Cardiac muscle cell (in vitro differentiated cells and primary cell): ENCODE measurements around the gene ZNF653. TPM values are rescaled to one million over a fixed set of nuclear protein-coding genes. Genes with fewer than 3 reads are reported as not detected.
A peak's percentile ranks its signal among the peaks of the same experiment; 100 is the strongest.

ENCODE experiments used
- DNase-seq, 2 donors: peaks; one replicate each; pipeline versions ENCODE4 v3.0.0 to v3.0.0-alpha.2; 2010 to 2017; ENCODE audit warnings: low read depth in 1 of 2, low spot score in 1 of 2
- H3K27ac ChIP-seq: fragments of 200-600 bp; sonication (generic); 2 replicates; pipeline ENCODE4 v1.5.1; 2016
- H3K27me3 ChIP-seq: fragments of 200-600 bp; sonication (generic); 2 replicates; pipeline ENCODE4 v1.6.0; 2016; ENCODE audit warnings: control low read depth
- H3K36me3 ChIP-seq: fragments of 200-600 bp; sonication (generic); 2 replicates; pipeline ENCODE4 v1.5.1; 2016; ENCODE audit warnings: control low read depth
- H3K4me1 ChIP-seq: fragments of 200-600 bp; sonication (generic); 2 replicates; pipeline ENCODE4 v1.8.1; 2017; ENCODE audit warnings: low read depth, mild to moderate bottlenecking, mixed run types
- H3K4me3 ChIP-seq: fragments of 200-600 bp; sonication (generic); 2 replicates; pipeline ENCODE4 v1.5.1; 2016; ENCODE audit warnings: mild to moderate bottlenecking
- H3K9me3 ChIP-seq: fragments of 200-600 bp; sonication (generic); 2 replicates; pipeline ENCODE4 v1.5.1; 2017; ENCODE audit warnings: low read depth, mild to moderate bottlenecking, control low read depth
- CTCF ChIP-seq: IDR thresholded peaks from 2 replicates; pipeline ENCODE4 v1.5.1; 2012; ENCODE audit warnings: low read depth, mild to moderate bottlenecking, low read length
- polyA plus RNA-seq: library from polyadenylated mRNA; unstranded; fragments of >200 nt; fragmentation: Nextera tagmentation; extraction: Ambion mirVana; gene quantifications from 2 replicates; pipeline ENCODE4 v1.2.1, GENCODE V29; 2016
- total RNA-seq: library from RNA; depleted of rRNA; stranded (reverse); fragments of >200 nt; gene quantifications from 2 replicates; pipeline ENCODE4 v1.2.3, GENCODE V29; 2016

Gene ZNF653
- total and polyA plus RNA-seq, 2 experiments from 2014 or later = 10.6 to 19.0 TPM

- Histone ChIP-seq H3K36me3 (peaks cover 3% of the 10 kb centered on the region), H3K9me3 (no peaks in the 10 kb centered on the region), H3K4me3 (no peak overlapping the region), H3K27ac (peak overlapping the region; percentile 60), H3K27me3 (no peaks in the 10 kb centered on the region), H3K4me1 (peaks cover 13% of the 10 kb centered on the region)
- no peak for TF ChIP-seq CTCF
- peak in 1 of 2 donors; percentile 11 for DNase-seq
Measured at GRCh38 chr19:11499890-11500420, 5.7 kb downstream of the ZNF653 start.

GRCh38 chr19:11499220-11499726, 6.4 kb downstream of the ZNF653 start:
- Histone ChIP-seq H3K36me3 (peaks cover 3% of the 10 kb centered on the region), H3K27me3 (no peaks in the 10 kb centered on the region), H3K4me3 (no peak overlapping the region), H3K4me1 (peaks cover 10% of the 10 kb centered on the region), H3K9me3 (no peaks in the 10 kb centered on the region), H3K27ac (no peak overlapping the region)
- no peak for DNase-seq
- no peak for TF ChIP-seq CTCF

GRCh38 chr19:11496391-11497163, 9.1 kb downstream of the ZNF653 start:
- peaks cover 9% of the 10 kb centered on the region for H3K4me1 ChIP-seq
- H3K9me3 ChIP-seq = no peaks in the 10 kb centered on the region
- no peak overlapping the region for H3K27ac ChIP-seq
- peaks cover 6% of the 10 kb centered on the region for H3K36me3 ChIP-seq
- TF ChIP-seq CTCF = peak; percentile 74
- H3K4me3 ChIP-seq = no peak overlapping the region
- H3K27me3 ChIP-seq = no peaks in the 10 kb centered on the region
- DNase-seq = peak; percentile 73 to 88

GRCh38 chr19:11495885-11496284, 9.8 kb downstream of the ZNF653 start:
- TF ChIP-seq CTCF = no peak
- Histone ChIP-seq H3K27ac (no peak overlapping the region), H3K9me3 (no peaks in the 10 kb centered on the region), H3K36me3 (peaks cover 7% of the 10 kb centered on the region), H3K4me3 (no peak overlapping the region), H3K4me1 (peaks cover 9% of the 10 kb centered on the region), H3K27me3 (no peaks in the 10 kb centered on the region)
- no peak for DNase-seq

GRCh38 chr19:11495481-11495880, 10.2 kb downstream of the ZNF653 start:
- DNase-seq = no peak
- TF ChIP-seq CTCF = no peak
- H3K4me3 ChIP-seq = no peak overlapping the region
- no peak overlapping the region for H3K27ac ChIP-seq
- H3K36me3 ChIP-seq = peaks cover 10% of the 10 kb centered on the region
- H3K9me3 ChIP-seq = no peaks in the 10 kb centered on the region
- no peaks in the 10 kb centered on the region for H3K27me3 ChIP-seq
- H3K4me1 ChIP-seq = peaks cover 8% of the 10 kb centered on the region
